AG10803 (cell line): ENCODE measurements around the gene GTF2F1.

Source experiments
- DNase-seq: peaks from one replicate; pipeline ENCODE4 v3.0.0; 2010; ENCODE audit warnings: low read depth
- H3K4me3 ChIP-seq: 2 replicates; pipeline ENCODE4 v1.5.1; 2011; ENCODE audit warnings: mild to moderate bottlenecking, low read length, control low read depth
- CTCF ChIP-seq: conservative IDR thresholded peaks from 2 replicates; pipeline ENCODE4 v1.5.1; 2011; ENCODE audit warnings: mild to moderate bottlenecking, low read length, control low read depth, inconsistent platforms

GTF2F1 gene

GRCh38 chr19:6393074-6393982 lies at the start of gene GTF2F1:
Gene GTF2F1 (minus strand): TSS chr19:6393164. CDS start chr19:6392995, 169 bp downstream.
- DNase-seq = peak; percentile 95
- peak within 1 kb of the TSS; percentile 73 for H3K4me3 ChIP-seq
- TF ChIP-seq CTCF = peak; percentile 17; the same call in 1 of the 2 replicates

- H3K4me3 ChIP-seq = no peak overlapping the region
- no peak for TF ChIP-seq CTCF
- no peak for DNase-seq
These were observed 49.2 kb upstream of the GTF2F1 start for GRCh38 chr19:6442087-6442688.

GRCh38 chr19:6440905-6441304 lies 47.9 kb upstream of the GTF2F1 start:
- H3K4me3 ChIP-seq = no peak overlapping the region
- no peak for TF ChIP-seq CTCF
- DNase-seq = no peak

GRCh38 chr19:6439743-6440142 lies 46.8 kb upstream of the GTF2F1 start:
- no peak overlapping the region for H3K4me3 ChIP-seq
- no peak for TF ChIP-seq CTCF
- DNase-seq = no peak

- no peak within 1 kb of the TSS for H3K4me3 ChIP-seq
- no peak for DNase-seq
- TF ChIP-seq CTCF = no peak
These were observed 40.7 kb upstream of the GTF2F1 start, which contains the start of gene SLC25A41 for GRCh38 chr19:6433663-6434062. Gene SLC25A41 (minus strand): TSS chr19:6433763. CDS start chr19:6433693, 70 bp downstream.

GRCh38 chr19:6433165-6433564 lies 40.2 kb upstream of the GTF2F1 start:
- no peak for TF ChIP-seq CTCF
- no peak overlapping the region for H3K4me3 ChIP-seq
- no peak for DNase-seq
